Calu3 (cell line): ENCODE data around the gene REELD1. TPM values are rescaled to one million over a fixed set of nuclear protein-coding genes. Genes with fewer than 3 reads are reported as not detected.

Experiments used
- BruUV-seq: library from RNA; stranded (reverse); fragments of 400-500 nt; replicated peaks from 2 replicates; lab custom pipeline; 2021; lab: Mats Ljungman, UMichigan
- CTCF ChIA-PET: fragments of 300-600 bp; sonication (Branson Sonifier 250); formaldehyde crosslinking; loops from one replicate; lab custom pipeline; 2022; ENCODE audit warnings: antibody characterized with exemption; lab: Charles Lee
- DNase-seq: peaks from one replicate; pipeline ENCODE4 v3.0.0; 2022
- H3K27ac Mint-ChIP-seq: one replicate; pipeline ENCODE4 v1.8.0; 2022; ENCODE audit warnings: mixed read lengths; ENCODE audit not compliant: unreplicated experiment
- H3K27me3 Mint-ChIP-seq: one replicate; pipeline ENCODE4 v1.8.0; 2022; ENCODE audit warnings: mixed read lengths; ENCODE audit not compliant: unreplicated experiment
- H3K36me3 Mint-ChIP-seq: one replicate; pipeline ENCODE4 v1.8.0; 2022; ENCODE audit warnings: mild to moderate bottlenecking, moderate library complexity, mixed read lengths; ENCODE audit not compliant: insufficient read depth, unreplicated experiment
- H3K4me1 Mint-ChIP-seq: one replicate; pipeline ENCODE4 v1.8.0; 2022; ENCODE audit warnings: mild to moderate bottlenecking, low read depth, mixed read lengths; ENCODE audit not compliant: unreplicated experiment
- H3K4me3 Mint-ChIP-seq: one replicate; pipeline ENCODE4 v1.8.0; 2022; ENCODE audit warnings: mild to moderate bottlenecking, low read depth, moderate library complexity, mixed read lengths; ENCODE audit not compliant: unreplicated experiment
- H3K9me3 Mint-ChIP-seq: one replicate; pipeline ENCODE4 v1.8.0; 2022; ENCODE audit warnings: low read depth, mixed read lengths; ENCODE audit not compliant: unreplicated experiment
- CTCF ChIP-seq: fragments of 200-600 bp; IDR thresholded peaks from one replicate; pipeline ENCODE4 v1.8.0; 2022; ENCODE audit warnings: antibody characterized with exemption; ENCODE audit not compliant: unreplicated experiment
- intact Hi-C: fragments of 100-400 bp; cut with micrococcal nuclease; formaldehyde crosslinking; loops from one replicate; pipeline ENCODE4 v1.10.0; 2022; ENCODE audit not compliant: unreplicated experiment
- total RNA-seq: library from RNA; stranded (reverse); gene quantifications from 2 replicates; pipeline ENCODE4 v1.2.3, GENCODE V29; 2022

Gene REELD1
- total RNA-seq, 1 experiment from 2014 or later = not detected

- H3K4me1 Mint-ChIP-seq = peaks cover 10% of the 10 kb centered on the region
- no peaks in the 10 kb centered on the region for H3K9me3 Mint-ChIP-seq
- H3K27me3 Mint-ChIP-seq = no peaks in the 10 kb centered on the region
- TF ChIP-seq CTCF = no peak
- BruUV-seq = no TSS peak
- H3K36me3 Mint-ChIP-seq = no peaks in the 10 kb centered on the region
- no peak for DNase-seq
- no peak overlapping the region for H3K27ac Mint-ChIP-seq
- H3K4me3 Mint-ChIP-seq = no peak overlapping the region
- CTCF ChIA-PET = no interaction called here
- intact Hi-C loops = no loop called here
Measured at GRCh38 chr4:146245246-146245645, 30.9 kb downstream of the REELD1 start.

DNA sequence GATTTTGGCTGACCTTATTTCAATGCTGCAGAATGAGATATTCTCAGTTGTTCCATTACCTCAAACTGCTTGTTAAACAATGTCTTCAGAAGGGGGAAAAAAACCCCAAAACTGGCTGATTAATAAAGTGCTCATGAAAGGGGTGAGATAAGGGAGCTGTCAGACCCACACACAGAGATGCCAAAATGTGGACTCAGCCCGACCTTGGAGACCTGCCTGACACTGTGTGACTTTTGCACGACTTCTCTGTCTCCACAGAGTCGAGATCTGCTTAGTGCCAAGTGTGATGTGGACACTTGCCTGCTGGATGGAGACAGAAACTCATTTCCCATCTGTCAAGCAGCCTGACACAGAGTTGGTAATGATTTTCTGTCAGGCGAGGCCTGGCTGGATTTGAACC, 31.5 kb downstream of the REELD1 start:
- intact Hi-C loops = no loop called here
- CTCF ChIA-PET = no interaction called here
- H3K4me1 Mint-ChIP-seq = peaks cover 16% of the 10 kb centered on the region
- no peaks in the 10 kb centered on the region for H3K36me3 Mint-ChIP-seq
- H3K27ac Mint-ChIP-seq = no peak overlapping the region
- DNase-seq = no peak
- no TSS peak for BruUV-seq
- no peaks in the 10 kb centered on the region for H3K9me3 Mint-ChIP-seq
- no peak for TF ChIP-seq CTCF
- no peaks in the 10 kb centered on the region for H3K27me3 Mint-ChIP-seq
- no peak overlapping the region for H3K4me3 Mint-ChIP-seq

DNA sequence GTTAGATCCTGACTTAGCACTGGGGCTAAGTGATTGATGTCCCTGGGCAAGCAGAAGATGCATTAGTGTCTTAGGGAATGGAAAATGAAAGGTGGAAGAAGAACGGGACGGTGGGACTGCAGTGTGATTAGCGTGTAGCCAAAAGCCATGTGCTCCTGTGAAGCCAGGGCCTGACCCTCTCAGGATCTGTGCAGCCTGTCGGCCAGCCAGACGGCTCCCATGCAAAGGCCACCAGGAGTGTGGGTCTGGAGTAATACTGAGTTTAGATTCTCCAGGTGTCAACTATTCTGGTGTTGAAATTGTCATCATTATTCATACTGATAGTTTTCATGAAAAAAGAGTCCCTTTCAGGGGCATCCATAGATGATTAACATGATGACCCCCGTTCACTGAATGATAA, 32.0 kb downstream of the REELD1 start:
- H3K36me3 Mint-ChIP-seq = no peaks in the 10 kb centered on the region
- no peak overlapping the region for H3K4me3 Mint-ChIP-seq
- H3K27me3 Mint-ChIP-seq = no peaks in the 10 kb centered on the region
- H3K9me3 Mint-ChIP-seq = no peaks in the 10 kb centered on the region
- TF ChIP-seq CTCF = no peak
- no peak overlapping the region for H3K27ac Mint-ChIP-seq
- intact Hi-C loops = no loop called here
- no TSS peak for BruUV-seq
- DNase-seq = no peak
- H3K4me1 Mint-ChIP-seq = peaks cover 16% of the 10 kb centered on the region
- CTCF ChIA-PET = no interaction called here

GRCh38 chr4:146247356-146247755, 33.0 kb downstream of the REELD1 start:
- DNase-seq = no peak
- TF ChIP-seq CTCF = no peak
- H3K27me3 Mint-ChIP-seq = no peaks in the 10 kb centered on the region
- BruUV-seq = no TSS peak
- H3K27ac Mint-ChIP-seq = no peak overlapping the region
- no peaks in the 10 kb centered on the region for H3K36me3 Mint-ChIP-seq
- intact Hi-C loops = no loop called here
- H3K4me1 Mint-ChIP-seq = peaks cover 8% of the 10 kb centered on the region
- CTCF ChIA-PET = no interaction called here
- no peak overlapping the region for H3K4me3 Mint-ChIP-seq
- H3K9me3 Mint-ChIP-seq = no peaks in the 10 kb centered on the region
